Measurements from ENCODE around the gene SPINK1.
A peak's percentile ranks its signal among the peaks of the same experiment; 100 is the strongest.

Gene SPINK1

DNA sequence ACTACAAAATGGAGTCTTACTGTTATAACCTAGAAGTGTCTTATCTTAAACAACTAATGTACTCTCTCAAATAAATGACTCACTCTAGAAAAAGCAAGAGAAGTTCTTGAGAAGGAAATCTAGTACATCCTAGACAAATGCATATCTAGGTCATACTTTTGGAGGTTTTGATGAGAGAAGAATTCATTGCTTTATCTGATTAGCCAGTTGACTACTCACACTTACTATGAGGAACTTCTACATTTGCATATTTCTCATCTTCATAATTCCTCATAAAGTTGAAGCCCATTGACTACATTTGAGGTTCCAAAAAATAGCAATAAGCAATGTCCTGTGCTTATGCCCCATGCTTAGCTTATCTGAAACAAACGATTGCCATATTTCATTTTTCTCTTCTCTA is 51.8 kb downstream of the SPINK1 start:
- Histone ChIP-seq H3K27ac (ENCODE audit: low read length) (peak overlapping the region; percentile 39), H3K9me3 (ENCODE audit: control insufficient read depth, low read depth, low read length) (peaks cover 5% of the 10 kb centered on the region), H3K4me3 (ENCODE audit: low read length) (peak overlapping the region; percentile 98), H3K9ac (ENCODE audit: low read length) (no peak overlapping the region), H3K27me3 (ENCODE audit: control insufficient read depth, insufficient read depth, low read length) (no peaks in the 10 kb centered on the region), H3K36me3 (ENCODE audit: control insufficient read depth, low read depth, low read length) (no peaks in the 10 kb centered on the region), H3K4me1 (ENCODE audit: control insufficient read depth, low read depth, low read length) (peaks cover 36% of the 10 kb centered on the region)

DNA sequence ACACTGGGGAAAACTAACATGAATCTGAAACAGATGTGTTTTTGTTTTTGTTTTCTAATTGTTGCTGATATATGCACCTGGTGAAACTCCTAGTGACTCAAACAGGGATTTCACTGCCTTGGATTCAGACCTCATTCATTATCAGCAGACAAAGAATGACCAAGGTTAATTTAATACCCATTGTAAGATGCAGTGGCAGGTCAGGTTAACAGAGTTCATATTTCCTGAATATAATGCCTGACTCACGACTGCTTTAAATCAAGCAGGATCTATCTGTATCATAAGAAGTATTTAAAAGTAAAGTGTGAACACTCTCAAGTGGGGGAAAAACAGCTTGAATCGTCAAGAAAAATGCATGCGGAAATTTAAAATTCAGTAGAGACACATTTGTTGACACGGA is 54.5 kb downstream of the SPINK1 start:
- no peak overlapping the region for H3K9ac ChIP-seq (ENCODE audit: low read length)
- no peaks in the 10 kb centered on the region for H3K27me3 ChIP-seq (ENCODE audit: control insufficient read depth, insufficient read depth, low read length)
- H3K4me1 ChIP-seq (ENCODE audit: control insufficient read depth, low read depth, low read length), result peaks cover 40% of the 10 kb centered on the region
- no peak overlapping the region for H3K4me3 ChIP-seq (ENCODE audit: low read length)
- peaks cover 5% of the 10 kb centered on the region for H3K9me3 ChIP-seq (ENCODE audit: control insufficient read depth, low read depth, low read length)
- H3K36me3 ChIP-seq (ENCODE audit: control insufficient read depth, low read depth, low read length), result no peaks in the 10 kb centered on the region
- H3K27ac ChIP-seq (ENCODE audit: low read length), result no peak overlapping the region
